ENCODE results near the gene OR13J1. TPM values are rescaled to one million over a fixed set of nuclear protein-coding genes. Genes with fewer than 3 reads are reported as not detected.

OR13J1 gene
- polyA plus RNA-seq, 3 donors, result 0.06 to 0.22 TPM; not detected in 1

GRCh38 chr9:35834260-35835215 lies 35.7 kb downstream of the OR13J1 start:
- no peak for DNase-seq

DNA sequence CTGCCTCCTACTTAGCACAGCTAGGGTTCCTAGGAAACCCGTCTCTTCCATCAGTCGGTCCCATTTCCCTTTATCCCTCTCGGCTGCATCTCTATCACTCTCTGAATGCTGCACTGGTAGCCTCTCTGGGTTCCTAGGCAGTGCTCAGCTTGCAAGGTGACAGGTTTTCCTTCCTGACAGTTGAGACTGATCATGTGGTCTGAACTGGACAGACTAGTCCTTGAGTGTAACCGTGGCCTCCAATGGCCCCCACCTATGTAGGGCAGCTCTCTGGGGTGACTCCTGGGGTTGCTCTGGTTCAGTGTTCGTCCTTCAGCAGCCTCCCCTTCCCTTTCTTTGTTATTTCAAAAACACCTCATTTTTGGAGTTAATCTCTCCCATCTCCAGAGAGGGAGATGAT lies 37.4 kb downstream of the OR13J1 start:
- DNase-seq, result no peak

GRCh38 chr9:35831040-35831439 lies 39.2 kb downstream of the OR13J1 start:
- DNase-seq, result no peak

- DNase-seq, result no peak
Measured at GRCh38 chr9:35829764-35830096, 40.5 kb downstream of the OR13J1 start.

DNA sequence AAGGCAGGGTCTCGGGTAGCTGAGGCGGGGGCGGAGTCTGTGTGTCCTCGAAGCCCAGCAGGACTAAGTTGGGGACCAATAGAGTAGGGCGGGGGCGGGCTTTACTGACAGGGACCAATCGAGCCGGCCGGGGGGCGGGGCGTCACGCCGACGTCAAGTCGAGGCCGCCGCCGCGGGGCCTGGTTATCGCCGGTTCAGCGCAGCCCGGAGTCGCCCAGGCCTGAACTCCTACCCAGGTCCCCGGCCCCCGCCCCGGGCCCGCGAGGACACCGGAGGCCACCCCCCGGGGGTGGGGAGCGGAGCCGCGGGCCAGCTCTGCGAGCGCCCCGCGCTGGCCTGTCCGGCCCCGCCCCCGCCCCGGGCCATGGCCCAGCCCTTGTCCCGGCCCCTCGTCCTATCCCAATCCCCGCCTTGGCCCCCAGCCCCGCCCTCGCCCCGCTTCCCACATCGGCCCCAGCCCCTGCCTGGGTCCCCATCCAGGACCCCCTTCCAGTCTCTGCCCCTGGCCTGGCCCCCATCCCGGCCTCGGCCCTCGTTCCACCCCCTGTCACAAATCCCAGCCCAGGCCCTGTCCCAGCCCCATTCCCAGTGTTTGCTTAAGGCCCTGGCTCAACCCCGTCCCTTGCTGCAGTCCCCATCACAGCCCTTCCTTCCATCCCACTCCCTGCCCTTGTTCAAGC lies 41.0 kb downstream of the OR13J1 start, which contains the start of gene TMEM8B:
TSS of gene TMEM8B (plus strand) at position 145 of the 680 bp plus-strand sequence. CDS start at position 365, 220 bp downstream.
- peak; percentile 97 for DNase-seq

DNA sequence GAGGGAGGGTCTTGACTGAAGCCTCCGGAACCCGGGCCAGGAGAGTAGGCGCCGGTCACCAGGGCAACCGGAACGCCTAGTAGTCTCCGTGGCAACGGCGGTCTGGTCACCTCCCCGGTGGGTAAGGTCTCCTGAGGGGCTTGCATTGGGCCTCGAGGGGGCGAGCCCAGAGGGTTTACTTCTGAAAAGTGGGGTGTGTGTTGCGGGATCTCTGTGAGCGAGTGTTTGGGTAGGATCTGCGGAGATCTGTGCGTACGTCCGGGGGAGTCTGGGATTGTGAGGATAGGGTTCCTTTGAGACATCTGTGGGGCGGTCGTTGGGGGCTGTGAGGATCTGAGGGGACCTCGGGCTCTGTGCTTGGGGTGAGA lies 41.5 kb downstream of the OR13J1 start, which contains the start of gene FAM221B:
TSS of gene FAM221B (minus strand) at position 17 of the 368 bp plus-strand sequence. CDS start 2,571 bp downstream, outside the sequence.
- peak; percentile 41 for DNase-seq

- DNase-seq, result no peak
Measured at GRCh38 chr9:35827486-35827885, 42.7 kb downstream of the OR13J1 start.

DNA sequence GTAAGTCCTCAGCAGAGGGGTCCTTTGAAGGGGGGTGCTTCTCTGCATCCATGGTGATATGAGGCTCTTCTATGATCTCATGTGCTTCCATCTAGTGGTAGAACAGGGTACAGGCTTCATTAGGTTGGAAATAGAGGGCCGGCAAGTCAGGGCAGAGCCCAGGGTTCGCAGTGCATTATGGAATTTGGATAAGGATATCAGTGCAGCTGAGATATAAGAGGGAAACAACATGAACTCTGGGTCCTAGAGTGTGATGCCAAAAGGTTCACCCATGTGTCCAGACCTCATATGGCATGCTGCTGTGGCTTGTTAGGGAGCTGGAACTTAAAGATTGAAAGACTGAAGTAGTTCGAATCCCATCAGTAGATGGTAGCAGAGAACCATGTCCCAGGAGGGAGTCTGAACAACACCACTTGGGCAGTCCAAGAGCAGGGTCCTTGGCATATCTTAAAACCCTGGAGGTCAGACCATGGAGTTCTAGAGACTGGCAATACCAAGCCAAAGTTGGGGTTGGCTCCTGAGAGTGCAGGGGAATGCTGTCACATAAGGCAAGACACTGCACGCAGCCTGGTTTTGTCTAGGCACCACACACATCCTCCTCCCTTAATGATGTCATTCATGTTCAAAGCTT lies 44.0 kb downstream of the OR13J1 start:
- DNase-seq, result peak; percentile 60

- DNase-seq, result no peak
Measured at GRCh38 chr9:35822926-35823325, 47.3 kb downstream of the OR13J1 start.

DNA sequence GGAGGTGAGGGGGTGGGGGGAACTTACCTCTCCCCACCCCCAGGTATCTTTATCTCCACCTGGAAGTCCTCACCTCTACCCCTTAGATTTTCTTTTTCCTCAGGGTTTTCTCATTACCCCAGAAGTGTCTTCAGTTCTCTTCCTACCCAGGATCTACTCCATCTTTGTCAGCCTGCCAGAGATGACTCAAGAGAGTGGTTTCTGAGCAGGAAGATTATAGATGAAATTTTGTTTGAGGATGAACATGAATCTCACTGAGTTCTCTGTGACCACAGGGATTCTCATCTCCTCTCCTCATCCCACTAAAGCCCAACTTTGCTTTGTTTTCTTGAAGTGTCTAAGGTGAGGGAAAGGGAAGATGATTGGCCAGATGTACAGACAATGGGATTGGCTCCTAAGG lies 50.1 kb downstream of the OR13J1 start:
- DNase-seq, result no peak

Other genes with a start within 250 kb of the OR13J1 start
- gene SIT1, start 219.5 kb downstream of the OR13J1 start, polyA plus RNA-seq (ENCODE audit: insufficient read length in 3 of 3), result under 1 TPM; 0.32 to 0.58 (median 0.33) TPM
- not detected for gene RMRP, start 212.4 kb downstream of the OR13J1 start, polyA plus RNA-seq (ENCODE audit: insufficient read length in 3 of 3)
- 10 to 100 TPM; 16.9 to 21.1 (median 18.5) TPM for gene CCDC107, start 212.1 kb downstream of the OR13J1 start, polyA plus RNA-seq (ENCODE audit: insufficient read length in 3 of 3)
- 10 to 100 TPM in 2 of 3 donors, 1 to 10 TPM in 1; 8.7 to 14.0 (median 12.9) TPM for gene ARHGEF39, start 205.2 kb downstream of the OR13J1 start, polyA plus RNA-seq (ENCODE audit: insufficient read length in 3 of 3)
- gene CA9, start 196.5 kb downstream of the OR13J1 start, polyA plus RNA-seq (ENCODE audit: insufficient read length in 3 of 3), result under 1 TPM; 0.34 to 0.94 (median 0.57) TPM
- gene TPM2, start 180.5 kb downstream of the OR13J1 start, polyA plus RNA-seq (ENCODE audit: insufficient read length in 3 of 3), result 100 to 1,000 TPM; 142 to 173 (median 160) TPM
- 100 to 1,000 TPM; 164 to 188 (median 181) TPM for gene TLN1, start 138.2 kb downstream of the OR13J1 start, polyA plus RNA-seq (ENCODE audit: insufficient read length in 3 of 3)
- gene CREB3, start 137.7 kb downstream of the OR13J1 start, polyA plus RNA-seq (ENCODE audit: insufficient read length in 3 of 3), result 10 to 100 TPM; 40.1 to 42.5 (median 40.9) TPM
- 100 to 1,000 TPM in 2 of 3 donors, 10 to 100 TPM in 1; 94.4 to 139 (median 127) TPM for gene GBA2, start 121.2 kb downstream of the OR13J1 start, polyA plus RNA-seq (ENCODE audit: insufficient read length in 3 of 3)
- gene RGP1, start 121.1 kb downstream of the OR13J1 start, polyA plus RNA-seq (ENCODE audit: insufficient read length in 3 of 3), result 10 to 100 TPM; 28.7 to 31.8 (median 31.1) TPM
- gene MSMP, start 116.1 kb downstream of the OR13J1 start, polyA plus RNA-seq (ENCODE audit: insufficient read length in 3 of 3), result 1 to 10 TPM in 1 of 3 donors, under 1 TPM in 1, not detected in 1; 0.70 to 1.3 TPM
- 10 to 100 TPM; 24.5 to 29.4 (median 28.2) TPM for gene NPR2, start 78.8 kb downstream of the OR13J1 start, polyA plus RNA-seq (ENCODE audit: insufficient read length in 3 of 3)
- 1 to 10 TPM; 5.5 to 8.6 (median 6.0) TPM for gene SPAG8, start 58.1 kb downstream of the OR13J1 start, polyA plus RNA-seq (ENCODE audit: insufficient read length in 3 of 3)
- 10 to 100 TPM; 51.8 to 60.2 (median 59.5) TPM for gene HINT2, start 55.4 kb downstream of the OR13J1 start, polyA plus RNA-seq (ENCODE audit: insufficient read length in 3 of 3)
- under 1 TPM; 0.09 to 0.41 (median 0.12) TPM for gene FAM221B, start 41.7 kb downstream of the OR13J1 start, polyA plus RNA-seq (ENCODE audit: insufficient read length in 3 of 3)
- gene TMEM8B, start 41.2 kb downstream of the OR13J1 start, polyA plus RNA-seq (ENCODE audit: insufficient read length in 3 of 3), result 10 to 100 TPM; 30.2 to 36.2 (median 31.1) TPM
- gene HRCT1, start 35.8 kb upstream of the OR13J1 start, polyA plus RNA-seq (ENCODE audit: insufficient read length in 3 of 3), result under 1 TPM in 1 of 3 donors, not detected in 2; 0.64 TPM
- 1 to 10 TPM; 1.3 to 1.9 (median 1.8) TPM for gene SPAAR, start 39.1 kb upstream of the OR13J1 start, polyA plus RNA-seq (ENCODE audit: insufficient read length in 3 of 3)
- not detected for gene OR2S2, start 87.8 kb upstream of the OR13J1 start, polyA plus RNA-seq (ENCODE audit: insufficient read length in 3 of 3)
- gene RECK, start 166.5 kb upstream of the OR13J1 start, polyA plus RNA-seq (ENCODE audit: insufficient read length in 3 of 3), result 10 to 100 TPM; 25.4 to 28.1 (median 26.5) TPM